Nephron (organoid): Measurements from ENCODE around the gene BDNF.
"Not testable (repeated sequence)": the region's sequence is repeated elsewhere in the genome, so short reads cannot be mapped to it uniquely, and the experiment has no call there.

Source experiments
- H3K27ac Mint-ChIP-seq, 3 experiments: 2 replicates each; pipeline ENCODE4 v1.8.0; 2020; ENCODE audit warnings: mixed read lengths in 3 of 3, mild to moderate bottlenecking in 2 of 3, moderate library complexity in 1 of 3
- H3K27me3 Mint-ChIP-seq: 2 replicates; pipeline ENCODE4 v1.8.0; 2021; ENCODE audit warnings: low read depth, mild to moderate bottlenecking, moderate library complexity, mixed read lengths
- H3K36me3 Mint-ChIP-seq: 2 replicates; pipeline ENCODE4 v1.8.0; 2020; ENCODE audit warnings: low read depth, mixed read lengths
- H3K4me1 Mint-ChIP-seq: 2 replicates; pipeline ENCODE4 v1.8.0; 2020; ENCODE audit warnings: mixed read lengths
- H3K4me3 Mint-ChIP-seq, 3 experiments: 2 replicates each; pipeline ENCODE4 v1.8.0; 2020; ENCODE audit warnings: mild to moderate bottlenecking in 3 of 3, mixed read lengths in 3 of 3, moderate library complexity in 2 of 3
- H3K9me3 Mint-ChIP-seq: 2 replicates; pipeline ENCODE4 v1.8.0; 2020; ENCODE audit warnings: mixed read lengths
- CTCF ChIP-seq, 3 experiments: fragments of 200-600 bp; sonication (generic); IDR thresholded peaks; one replicate each; pipeline ENCODE4 v1.5.0; 2021; ENCODE audit warnings: antibody characterized with exemption in 3 of 3; ENCODE audit not compliant: unreplicated experiment in 3 of 3

Gene BDNF

GRCh38 chr11:27646051-27646818 lies 54.0 kb downstream of the BDNF start:
- H3K36me3 Mint-ChIP-seq: no peaks in the 10 kb centered on the region
- H3K9me3 Mint-ChIP-seq: no peaks in the 10 kb centered on the region
- no peaks in the 10 kb centered on the region for H3K4me1 Mint-ChIP-seq
- no peak overlapping the region for H3K4me3 Mint-ChIP-seq
- H3K27ac Mint-ChIP-seq: no peak overlapping the region
- no peaks in the 10 kb centered on the region for H3K27me3 Mint-ChIP-seq
- no peak for TF ChIP-seq CTCF (IDR thresholded peaks at IDR 0.05; ENCODE audit: unreplicated experiment in 3 of 3)

GRCh38 chr11:27642954-27643353 lies 57.3 kb downstream of the BDNF start:
- Mint-ChIP-seq H3K27me3 (no peaks in the 10 kb centered on the region), H3K4me3 (no peak overlapping the region), H3K9me3 (no peaks in the 10 kb centered on the region), H3K4me1 (no peaks in the 10 kb centered on the region), H3K27ac (no peak overlapping the region), H3K36me3 (no peaks in the 10 kb centered on the region)
- TF ChIP-seq CTCF (IDR thresholded peaks at IDR 0.05; ENCODE audit: unreplicated experiment in 3 of 3): no peak

- Mint-ChIP-seq H3K4me3 (no peak overlapping the region), H3K27me3 (no peaks in the 10 kb centered on the region), H3K9me3 (no peaks in the 10 kb centered on the region), H3K36me3 (no peaks in the 10 kb centered on the region), H3K27ac (no peak overlapping the region), H3K4me1 (no peaks in the 10 kb centered on the region)
- no peak for TF ChIP-seq CTCF (IDR thresholded peaks at IDR 0.05; ENCODE audit: unreplicated experiment in 3 of 3)
Observed at GRCh38 chr11:27640954-27641353, 59.3 kb downstream of the BDNF start.

GRCh38 chr11:27635567-27636037 lies 64.7 kb downstream of the BDNF start:
- H3K4me3 Mint-ChIP-seq: no peak overlapping the region
- no peaks in the 10 kb centered on the region for H3K36me3 Mint-ChIP-seq
- H3K9me3 Mint-ChIP-seq: peaks cover 2% of the 10 kb centered on the region
- no peak overlapping the region for H3K27ac Mint-ChIP-seq
- no peaks in the 10 kb centered on the region for H3K4me1 Mint-ChIP-seq
- peaks cover 20% of the 10 kb centered on the region for H3K27me3 Mint-ChIP-seq
- no peak for TF ChIP-seq CTCF (IDR thresholded peaks at IDR 0.05; ENCODE audit: unreplicated experiment in 3 of 3)

GRCh38 chr11:27634776-27635175 lies 65.5 kb downstream of the BDNF start:
- peaks cover 20% of the 10 kb centered on the region for H3K27me3 Mint-ChIP-seq
- not testable (repeated sequence) for H3K36me3 Mint-ChIP-seq, H3K9me3 Mint-ChIP-seq, H3K27ac Mint-ChIP-seq, H3K4me1 Mint-ChIP-seq, H3K4me3 Mint-ChIP-seq

GRCh38 chr11:27634282-27634681 lies 66.0 kb downstream of the BDNF start:
- peaks cover 20% of the 10 kb centered on the region for H3K27me3 Mint-ChIP-seq
- H3K36me3 Mint-ChIP-seq, H3K4me3 Mint-ChIP-seq, H3K9me3 Mint-ChIP-seq, H3K27ac Mint-ChIP-seq, H3K4me1 Mint-ChIP-seq: not testable (repeated sequence)

GRCh38 chr11:27629023-27629422 lies 71.2 kb downstream of the BDNF start:
- not testable (repeated sequence) for H3K9me3 Mint-ChIP-seq, H3K4me3 Mint-ChIP-seq

More at GRCh38 chr11:27629023-27629422, 71.2 kb downstream of the BDNF start:
- H3K36me3 Mint-ChIP-seq, H3K27ac Mint-ChIP-seq, H3K4me1 Mint-ChIP-seq: not testable (repeated sequence)
- peaks cover 14% of the 10 kb centered on the region for H3K27me3 Mint-ChIP-seq
